Stomach (tissue), 9 donors: ENCODE results near the gene CCNI. TPM values are rescaled to one million over a fixed set of nuclear protein-coding genes. Genes with fewer than 3 reads are reported as not detected.

Experiments used
- DNase-seq, 2 donors: peaks; one replicate each; pipeline versions ENCODE4 v3.0.0 to v3.0.0-alpha.2; 2013 to 2019
- H3K27ac ChIP-seq, 5 donors: fragments of 200-600 bp in 4 of 5; sonication (generic) in 4 of 5; one replicate each; pipeline ENCODE4 v1.5.1; 2013 to 2019; ENCODE audit warnings: mild to moderate bottlenecking in 1 of 5, moderate library complexity in 1 of 5
- H3K27me3 ChIP-seq, 3 donors: fragments of 200-600 bp; sonication (generic); one replicate each; pipeline ENCODE4 v1.5.1; 2017 to 2019; ENCODE audit warnings: mixed run types in 1 of 3
- H3K36me3 ChIP-seq, 4 donors: fragments of 200-600 bp; sonication (generic); 1 replicate in 3 of 4; 2 replicates in 1 of 4; pipeline ENCODE4 v1.5.1; 2016 to 2019
- H3K4me1 ChIP-seq, 4 donors: fragments of 200-600 bp; sonication (generic); one replicate each; pipeline ENCODE4 v1.5.1; 2016 to 2019
- H3K4me3 ChIP-seq, 4 donors: fragments of 200-600 bp; sonication (generic) in 3 of 4; one replicate each; pipeline ENCODE4 v1.5.1; 2016 to 2019; ENCODE audit warnings: mild to moderate bottlenecking in 1 of 4
- H3K9me3 ChIP-seq, 4 donors: fragments of 200-600 bp; sonication (generic); one replicate each; pipeline ENCODE4 v1.5.1; 2016 to 2019
- CTCF ChIP-seq, 7 experiments: fragments of 450-650 bp in 4 of 7; fragments of 200-600 bp in 3 of 7; sonication (generic) in 3 of 7; IDR thresholded peaks; one replicate each; pipeline ENCODE4 v1.5.1; 2016 to 2019; ENCODE audit warnings: antibody characterized with exemption in 7 of 7, control low read depth in 2 of 7, mild to moderate bottlenecking in 1 of 7
- EP300 ChIP-seq: sonication (generic); formaldehyde crosslinking; IDR thresholded peaks from one replicate; pipeline ENCODE4 v1.6.1; 2017; ENCODE audit warnings: antibody characterized with exemption
- POLR2A ChIP-seq, 4 donors: fragments of 450-650 bp; IDR thresholded peaks; one replicate each; pipeline ENCODE4 v1.6.1; 2016; ENCODE audit warnings: antibody characterized with exemption in 4 of 4, control low read depth in 2 of 4, mild to moderate bottlenecking in 1 of 4, moderate library complexity in 1 of 4
- POLR2AphosphoS5 ChIP-seq, 3 donors: sonication (generic); formaldehyde crosslinking; IDR thresholded peaks; one replicate each; pipeline ENCODE4 v1.6.1; 2016; ENCODE audit warnings: antibody characterized with exemption in 3 of 3
- WGBS, 5 donors: extraction: QIAGEN DNeasy Blood & Tissue Kit in 3 of 5; methylation state at CpG; one replicate each; pipeline versions ENCODE4 v1.1.5 to v1.1.7; 2013 to 2018; 5-methylcytosine and 5-hydroxymethylcytosine counted together
- intact Hi-C: fragments of 100-400 bp; cut with DNase I; formaldehyde crosslinking; loops from one replicate; pipeline ENCODE4 v1.15.1; 2023; ENCODE audit warnings: low total_unique reads
- polyA plus RNA-seq, 3 donors: library from polyadenylated mRNA; stranded (reverse); fragments of 200-250 nt; gene quantifications; one replicate each; pipeline ENCODE4 v1.2.3, GENCODE V29; 2013
- total RNA-seq, 5 donors: library from RNA; depleted of rRNA; stranded (reverse); fragments of >200 nt; gene quantifications; one replicate each; pipeline versions ENCODE4 v1.1.0 to v1.2.3, GENCODE V29; 2014 to 2016
- donor health status: healthy with polysubstance abuse.
- donor health status: Bipolar disorder and iron deficiency.
- donor health status: healthy.

Gene CCNI
- total and polyA plus RNA-seq, 8 donors = 43.4 to 278 (median 144) TPM

- Histone ChIP-seq H3K4me1 (peaks cover under 1 to 3% (median under 1%) of the 10 kb centered on the region in 4 donors), H3K27ac (no peak overlapping the region), H3K36me3 (no peaks in the 10 kb centered on the region), H3K9me3 (no peaks in the 10 kb centered on the region), H3K4me3 (no peak overlapping the region), H3K27me3 (no peaks in the 10 kb centered on the region)
- TF ChIP-seq EP300 (no peak), POLR2AphosphoS5 (IDR thresholded peaks at IDR 0.05) (no peak), POLR2A (IDR thresholded peaks at IDR 0.05) (no peak), CTCF (IDR thresholded peaks at IDR 0.05) (no peak)
- WGBS, 5 donors = 92 to 96% (median 96%) methylated on average over 1 of the region's 1 CpG
- intact Hi-C loops = no loop called here
- DNase-seq = no peak
Measured at GRCh38 chr4:77110730-77111129, 34.9 kb upstream of the CCNI start.

DNA sequence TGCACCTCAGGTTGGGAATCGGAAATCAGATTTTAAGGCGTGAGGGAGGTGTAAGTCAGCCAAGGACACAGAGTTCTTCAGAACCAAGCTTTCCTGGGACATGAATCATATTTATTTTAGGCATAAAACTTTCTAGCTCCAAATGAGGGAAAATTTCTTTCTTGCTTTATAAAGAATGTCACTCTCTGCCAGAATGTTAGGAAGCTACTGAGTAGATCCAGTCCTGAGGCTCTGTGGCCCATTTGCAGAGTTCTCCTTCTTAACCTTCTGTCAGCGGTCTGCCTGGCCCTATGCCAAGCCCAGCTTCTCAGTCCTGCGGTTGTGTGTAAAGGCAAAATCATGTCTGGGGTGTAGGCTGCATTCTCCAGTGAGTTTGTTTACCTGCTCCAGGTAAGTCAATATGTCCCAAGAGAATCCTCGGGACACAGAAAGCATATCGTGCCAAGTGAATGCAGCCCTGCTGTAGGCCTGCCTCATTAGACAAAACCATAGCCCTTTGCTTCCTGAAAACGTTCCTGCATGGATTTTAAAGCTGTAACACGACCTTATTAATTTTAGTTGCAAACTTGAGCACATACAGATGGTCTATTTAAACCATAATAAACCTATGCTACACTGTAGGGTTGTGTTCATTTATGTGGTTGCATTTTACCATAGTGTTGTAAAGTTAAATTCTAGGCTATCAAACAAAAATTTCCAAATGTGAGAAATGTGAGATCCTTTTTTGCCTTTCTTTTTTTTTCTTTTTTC, 29.2 kb upstream of the CCNI start:
- Histone ChIP-seq H3K4me3 (no peak overlapping the region), H3K27ac (peak overlapping the region in 4 of 5 donors; percentile 10 to 58 (median 37)), H3K27me3 (no peaks in the 10 kb centered on the region), H3K9me3 (no peaks in the 10 kb centered on the region), H3K36me3 (no peaks in the 10 kb centered on the region), H3K4me1 (peaks cover 12 to 20% (median 14%) of the 10 kb centered on the region in 4 donors)
- intact Hi-C loops = no loop called here
- TF ChIP-seq POLR2A (IDR thresholded peaks at IDR 0.05) = no peak
- TF ChIP-seq EP300 = no peak
- no peak for TF ChIP-seq CTCF (IDR thresholded peaks at IDR 0.05)
- no peak for TF ChIP-seq POLR2AphosphoS5 (IDR thresholded peaks at IDR 0.05)
- peak; percentile 74 to 77 for DNase-seq
- 18 to 24% (median 22%) methylated on average over 8 of the region's 8 CpGs for WGBS, 5 donors

DNA sequence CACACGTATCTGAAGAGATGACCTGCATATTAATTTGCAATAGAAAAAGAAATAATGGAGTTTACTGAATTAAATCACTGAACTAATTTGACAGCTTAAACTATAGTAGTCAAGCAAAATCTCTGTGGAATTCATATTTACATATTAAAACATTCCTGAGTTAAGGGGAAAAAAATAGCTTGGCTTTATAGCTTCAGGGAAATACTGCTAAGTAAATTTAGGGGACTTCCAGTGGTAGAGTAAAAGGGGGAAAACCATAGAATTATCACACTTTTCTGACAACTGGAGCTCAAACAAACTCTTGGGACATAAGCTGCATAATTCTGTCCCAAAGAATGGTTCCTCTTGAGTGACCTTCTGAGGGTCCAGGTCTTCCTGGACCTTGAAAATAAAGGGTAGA, 28.6 kb upstream of the CCNI start:
- DNase-seq = no peak
- TF ChIP-seq POLR2A (IDR thresholded peaks at IDR 0.05) (no peak), POLR2AphosphoS5 (IDR thresholded peaks at IDR 0.05) (no peak), CTCF (IDR thresholded peaks at IDR 0.05) (no peak), EP300 (no peak)
- Histone ChIP-seq H3K4me3 (no peak overlapping the region), H3K36me3 (no peaks in the 10 kb centered on the region), H3K27ac (peak overlapping the region in 3 of 5 donors; percentile 33 to 58 (median 41)), H3K9me3 (no peaks in the 10 kb centered on the region), H3K4me1 (peaks cover 12 to 20% (median 14%) of the 10 kb centered on the region in 4 donors), H3K27me3 (no peaks in the 10 kb centered on the region)
- intact Hi-C loops = no loop called here
- WGBS, 5 donors = 73 to 94% (median 86%) methylated on average over 1 of the region's 1 CpG

DNA sequence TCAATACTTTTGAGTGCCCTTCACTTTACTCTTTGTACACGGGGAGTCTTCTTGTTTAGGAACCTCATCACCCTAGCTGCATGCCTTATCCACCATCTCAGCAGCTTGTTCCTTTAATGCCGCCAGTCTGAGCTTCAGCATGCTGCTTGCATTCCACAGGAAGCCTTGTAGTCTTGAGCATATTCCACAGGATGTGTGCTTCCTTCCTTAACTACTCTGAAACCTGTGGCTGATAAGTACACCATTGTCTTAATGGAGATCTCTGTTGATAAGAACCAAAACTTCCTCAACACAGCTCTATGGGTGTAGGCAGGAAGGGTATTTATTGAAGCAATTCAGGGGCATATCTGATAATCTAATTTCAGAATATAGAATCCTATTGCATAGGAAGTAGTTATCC, 24.4 kb upstream of the CCNI start:
- WGBS, 5 donors = 42 to 56% (median 50%) methylated on average over 2 of the region's 2 CpGs
- Histone ChIP-seq H3K27me3 (no peaks in the 10 kb centered on the region), H3K4me1 (peaks cover 7 to 17% (median 10%) of the 10 kb centered on the region in 4 donors), H3K27ac (no peak overlapping the region), H3K4me3 (no peak overlapping the region), H3K36me3 (no peaks in the 10 kb centered on the region), H3K9me3 (no peaks in the 10 kb centered on the region)
- no peak for DNase-seq
- TF ChIP-seq POLR2AphosphoS5 (IDR thresholded peaks at IDR 0.05) = no peak
- TF ChIP-seq CTCF (IDR thresholded peaks at IDR 0.05) = no peak
- no peak for TF ChIP-seq POLR2A (IDR thresholded peaks at IDR 0.05)
- TF ChIP-seq EP300 = no peak
- intact Hi-C loops = no loop called here
